ENCODE results near the gene PCYOX1L.
"Not testable (repeated sequence)": the region's sequence is repeated elsewhere in the genome, so short reads cannot be mapped to it uniquely, and the experiment has no call there.

Gene PCYOX1L

GRCh38 chr5:149381261-149381985, 23.6 kb downstream of the PCYOX1L start:
- Histone ChIP-seq H3K36me3 (ENCODE audit: insufficient read depth, low read length) (no peaks in the 10 kb centered on the region), H3K9me3 (replicated peaks; ENCODE audit: low read length) (no peaks in the 10 kb centered on the region), H3K9ac (ENCODE audit: low read depth, low read length) (no peak overlapping the region), H3K4me1 (ENCODE audit: control insufficient read depth, insufficient read depth, low read length) (no peaks in the 10 kb centered on the region), H3K27me3 (ENCODE audit: control insufficient read depth, insufficient read depth, low read length) (peaks cover 12% of the 10 kb centered on the region), H3K4me2 (ENCODE audit: low read length) (no peak overlapping the region), H3K4me3 (ENCODE audit: low read length) (no peak overlapping the region)

GRCh38 chr5:149381986-149382338, 24.1 kb downstream of the PCYOX1L start:
- H3K9me3 ChIP-seq (replicated peaks; ENCODE audit: low read length) = no peaks in the 10 kb centered on the region
- no peak overlapping the region for H3K9ac ChIP-seq (ENCODE audit: low read depth, low read length)
- H3K4me1 ChIP-seq (ENCODE audit: control insufficient read depth, insufficient read depth, low read length) = no peaks in the 10 kb centered on the region
- H3K27me3 ChIP-seq (ENCODE audit: control insufficient read depth, insufficient read depth, low read length) = peaks cover 12% of the 10 kb centered on the region
- H3K4me2 ChIP-seq (ENCODE audit: low read length) = no peak overlapping the region
- no peaks in the 10 kb centered on the region for H3K36me3 ChIP-seq (ENCODE audit: insufficient read depth, low read length)
- H3K4me3 ChIP-seq (ENCODE audit: low read length) = no peak overlapping the region

- Histone ChIP-seq H3K4me1 (ENCODE audit: control insufficient read depth, insufficient read depth, low read length) (peaks cover under 1% of the 10 kb centered on the region), H3K4me3 (ENCODE audit: low read length) (no peak overlapping the region), H3K36me3 (ENCODE audit: insufficient read depth, low read length) (no peaks in the 10 kb centered on the region), H3K4me2 (ENCODE audit: low read length) (no peak overlapping the region), H3K9ac (ENCODE audit: low read depth, low read length) (no peak overlapping the region), H3K9me3 (replicated peaks; ENCODE audit: low read length) (no peaks in the 10 kb centered on the region), H3K27me3 (ENCODE audit: control insufficient read depth, insufficient read depth, low read length) (peaks cover 12% of the 10 kb centered on the region)
Measured at GRCh38 chr5:149382517-149383220, 24.8 kb downstream of the PCYOX1L start.

- Histone ChIP-seq H3K4me2 (ENCODE audit: low read length) (no peak overlapping the region), H3K27me3 (ENCODE audit: control insufficient read depth, insufficient read depth, low read length) (peaks cover 8% of the 10 kb centered on the region), H3K9me3 (replicated peaks; ENCODE audit: low read length) (no peaks in the 10 kb centered on the region), H3K4me3 (ENCODE audit: low read length) (no peak overlapping the region), H3K36me3 (ENCODE audit: insufficient read depth, low read length) (no peaks in the 10 kb centered on the region), H3K9ac (ENCODE audit: low read depth, low read length) (no peak overlapping the region), H3K4me1 (ENCODE audit: control insufficient read depth, insufficient read depth, low read length) (peaks cover 6% of the 10 kb centered on the region)
Measured at GRCh38 chr5:149383399-149383798, 25.6 kb downstream of the PCYOX1L start.

- no peak overlapping the region for H3K4me3 ChIP-seq (ENCODE audit: low read length)
- no peaks in the 10 kb centered on the region for H3K27me3 ChIP-seq (ENCODE audit: control insufficient read depth, insufficient read depth, low read length)
- H3K4me1 ChIP-seq (ENCODE audit: control insufficient read depth, insufficient read depth, low read length) = peaks cover 6% of the 10 kb centered on the region
- no peaks in the 10 kb centered on the region for H3K36me3 ChIP-seq (ENCODE audit: insufficient read depth, low read length)
- no peak overlapping the region for H3K9ac ChIP-seq (ENCODE audit: low read depth, low read length)
- H3K9me3 ChIP-seq (replicated peaks; ENCODE audit: low read length) = no peaks in the 10 kb centered on the region
- H3K4me2 ChIP-seq (ENCODE audit: low read length) = no peak overlapping the region
Measured at GRCh38 chr5:149386166-149386565, 28.3 kb downstream of the PCYOX1L start.

- H3K4me2 ChIP-seq (ENCODE audit: low read length) = no peak overlapping the region
- H3K36me3 ChIP-seq (ENCODE audit: insufficient read depth, low read length) = no peaks in the 10 kb centered on the region
- H3K9me3 ChIP-seq (replicated peaks; ENCODE audit: low read length) = no peaks in the 10 kb centered on the region
- peaks cover 6% of the 10 kb centered on the region for H3K4me1 ChIP-seq (ENCODE audit: control insufficient read depth, insufficient read depth, low read length)
- H3K9ac ChIP-seq (ENCODE audit: low read depth, low read length) = no peak overlapping the region
- H3K27me3 ChIP-seq (ENCODE audit: control insufficient read depth, insufficient read depth, low read length) = no peaks in the 10 kb centered on the region
- H3K4me3 ChIP-seq (ENCODE audit: low read length) = no peak overlapping the region
Measured at GRCh38 chr5:149387081-149387631, 29.3 kb downstream of the PCYOX1L start.

GRCh38 chr5:149387982-149388381, 30.1 kb downstream of the PCYOX1L start:
- H3K9me3 ChIP-seq (replicated peaks; ENCODE audit: low read length) = no peaks in the 10 kb centered on the region
- no peaks in the 10 kb centered on the region for H3K27me3 ChIP-seq (ENCODE audit: control insufficient read depth, insufficient read depth, low read length)
- H3K4me3 ChIP-seq (ENCODE audit: low read length) = no peak overlapping the region
- H3K4me2 ChIP-seq (ENCODE audit: low read length) = no peak overlapping the region
- H3K4me1 ChIP-seq (ENCODE audit: control insufficient read depth, insufficient read depth, low read length) = peaks cover 6% of the 10 kb centered on the region
- no peak overlapping the region for H3K9ac ChIP-seq (ENCODE audit: low read depth, low read length)
- H3K36me3 ChIP-seq (ENCODE audit: insufficient read depth, low read length) = no peaks in the 10 kb centered on the region

- no peaks in the 10 kb centered on the region for H3K9me3 ChIP-seq (replicated peaks; ENCODE audit: low read length)
- H3K9ac ChIP-seq (ENCODE audit: low read depth, low read length) = no peak overlapping the region
- no peaks in the 10 kb centered on the region for H3K36me3 ChIP-seq (ENCODE audit: insufficient read depth, low read length)
- peaks cover 6% of the 10 kb centered on the region for H3K4me1 ChIP-seq (ENCODE audit: control insufficient read depth, insufficient read depth, low read length)
- no peaks in the 10 kb centered on the region for H3K27me3 ChIP-seq (ENCODE audit: control insufficient read depth, insufficient read depth, low read length)
- H3K4me3 ChIP-seq (ENCODE audit: low read length) = no peak overlapping the region
- H3K4me2 ChIP-seq (ENCODE audit: low read length) = no peak overlapping the region
Measured at GRCh38 chr5:149388498-149389190, 30.8 kb downstream of the PCYOX1L start.

GRCh38 chr5:149389552-149390495, 32.0 kb downstream of the PCYOX1L start:
- Histone ChIP-seq H3K9me3 (replicated peaks; ENCODE audit: low read length) (no peaks in the 10 kb centered on the region), H3K4me2 (ENCODE audit: low read length) (no peak overlapping the region), H3K4me3 (ENCODE audit: low read length) (no peak overlapping the region), H3K4me1 (ENCODE audit: control insufficient read depth, insufficient read depth, low read length) (peaks cover 6% of the 10 kb centered on the region), H3K27me3 (ENCODE audit: control insufficient read depth, insufficient read depth, low read length) (no peaks in the 10 kb centered on the region), H3K36me3 (ENCODE audit: insufficient read depth, low read length) (no peaks in the 10 kb centered on the region), H3K9ac (ENCODE audit: low read depth, low read length) (no peak overlapping the region)

GRCh38 chr5:149391076-149391475, 33.2 kb downstream of the PCYOX1L start:
- H3K9me3 ChIP-seq (replicated peaks; ENCODE audit: low read length); H3K4me2 ChIP-seq (ENCODE audit: low read length); H3K4me3 ChIP-seq (ENCODE audit: low read length); H3K4me1 ChIP-seq (ENCODE audit: control insufficient read depth, insufficient read depth, low read length); H3K27me3 ChIP-seq (ENCODE audit: control insufficient read depth, insufficient read depth, low read length); H3K36me3 ChIP-seq (ENCODE audit: insufficient read depth, low read length); H3K9ac ChIP-seq (ENCODE audit: low read depth, low read length): not testable (repeated sequence)

- Histone ChIP-seq H3K9me3 (replicated peaks; ENCODE audit: low read length) (no peaks in the 10 kb centered on the region), H3K4me2 (ENCODE audit: low read length) (no peak overlapping the region), H3K36me3 (ENCODE audit: insufficient read depth, low read length) (no peaks in the 10 kb centered on the region)
Measured at GRCh38 chr5:149391524-149391923, 33.7 kb downstream of the PCYOX1L start.

More at GRCh38 chr5:149391524-149391923, 33.7 kb downstream of the PCYOX1L start:
- no peak overlapping the region for H3K4me3 ChIP-seq (ENCODE audit: low read length)
- peaks cover 6% of the 10 kb centered on the region for H3K4me1 ChIP-seq (ENCODE audit: control insufficient read depth, insufficient read depth, low read length)
- H3K9ac ChIP-seq (ENCODE audit: low read depth, low read length) = no peak overlapping the region
- no peaks in the 10 kb centered on the region for H3K27me3 ChIP-seq (ENCODE audit: control insufficient read depth, insufficient read depth, low read length)

Data from skeletal muscle satellite cell (primary cell).